ENCODE data around the gene ADORA2A.

Gene ADORA2A

DNA sequence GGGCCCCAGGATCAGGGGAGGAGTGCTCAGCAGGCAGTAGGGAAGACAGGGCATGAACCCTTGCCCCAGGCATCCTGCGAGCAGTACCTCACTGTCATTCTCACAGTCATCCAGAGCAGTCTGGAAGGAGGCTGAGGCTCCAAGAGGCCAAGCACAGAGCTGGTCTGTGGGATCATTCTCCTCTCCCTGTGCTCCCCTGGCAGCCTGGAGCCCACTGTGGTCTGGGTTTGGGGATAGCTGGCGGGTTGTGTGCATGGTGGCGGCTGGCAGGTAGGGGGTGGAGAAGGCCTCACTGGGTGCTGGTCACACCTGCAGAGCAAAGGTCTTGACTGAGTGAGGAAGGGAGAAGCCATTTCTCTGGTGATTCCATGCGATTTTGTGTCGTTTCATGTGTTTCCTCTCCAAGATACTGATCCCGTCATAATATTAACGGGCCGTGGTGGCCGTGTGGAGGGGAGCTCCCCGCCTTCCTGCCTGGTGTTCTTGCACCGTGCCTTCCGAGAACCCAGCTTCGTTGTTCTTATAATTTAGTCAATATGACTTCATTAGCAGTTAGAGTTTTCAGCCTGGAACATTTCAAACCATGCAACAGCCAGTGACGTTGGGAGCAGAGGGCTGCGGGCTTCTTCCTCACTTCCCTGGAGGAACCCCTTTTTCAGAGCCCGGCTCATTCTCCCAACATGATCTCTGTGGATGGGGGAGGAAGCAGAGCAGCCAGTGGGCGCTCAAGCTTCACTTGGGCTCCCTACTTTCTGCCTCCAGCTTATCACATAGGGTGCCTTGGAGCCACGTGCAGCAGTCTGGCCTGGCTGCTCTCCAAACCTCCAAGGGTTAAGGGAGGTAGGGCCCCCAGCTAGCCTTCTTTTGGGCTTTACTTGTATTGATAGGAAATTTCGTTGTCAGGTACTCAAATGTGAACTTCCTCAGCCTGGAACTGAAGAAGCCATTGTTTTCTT lies 20.8 kb upstream of the ADORA2A start:
- Histone ChIP-seq H3K9me3 (ENCODE audit: low read depth, low read length) (no peaks in the 10 kb centered on the region), H3K27ac (no peak overlapping the region), H3K4me3 (no peak overlapping the region), H3K36me3 (ENCODE audit: insufficient read depth, low read length) (peaks cover 15% of the 10 kb centered on the region; the same call in 1 of the 2 replicates), H3K9ac (ENCODE audit: insufficient read length) (no peak overlapping the region)
- no peak for TF ChIP-seq POLR2AphosphoS5 (IDR thresholded peaks at IDR 0.05; ENCODE audit: borderline replicate concordance, low read depth, low read length)
- no peak for TF ChIP-seq FOXP2 (optimal IDR thresholded peaks at IDR 0.05; ENCODE audit: control extremely low read depth, extremely low read length, insufficient read depth)
- no peak for TF ChIP-seq EZH2 (IDR thresholded peaks at IDR 0.05)
- DNase-seq (ENCODE audit: low read depth, low spot score) = no peak

DNA sequence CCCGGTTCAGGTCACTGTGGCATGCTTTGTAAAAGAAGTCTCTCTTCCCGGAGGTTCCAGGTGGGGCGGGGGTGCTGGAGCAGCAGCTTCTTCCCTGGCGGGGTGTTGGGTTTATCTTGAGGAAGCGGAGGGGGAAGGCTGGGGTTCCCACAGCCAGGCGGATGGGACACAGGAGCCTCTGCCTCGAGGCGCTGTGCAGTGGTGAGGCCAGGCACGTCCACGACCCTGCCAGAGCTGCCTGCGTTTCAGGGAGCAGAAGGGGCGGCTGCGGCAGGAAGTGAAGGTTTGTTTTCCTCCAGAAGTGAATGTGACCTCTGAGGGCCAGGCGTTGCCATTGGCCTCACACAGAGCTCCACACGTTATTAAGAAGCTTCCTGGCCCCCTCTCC lies 20.1 kb upstream of the ADORA2A start:
- H3K9me3 ChIP-seq (ENCODE audit: low read depth, low read length) = no peaks in the 10 kb centered on the region
- no peak overlapping the region for H3K4me3 ChIP-seq
- no peak for DNase-seq (ENCODE audit: low read depth, low spot score)
- no peak overlapping the region for H3K9ac ChIP-seq (ENCODE audit: insufficient read length)
- peaks cover 15% of the 10 kb centered on the region; the same call in 1 of the 2 replicates for H3K36me3 ChIP-seq (ENCODE audit: insufficient read depth, low read length)
- H3K27ac ChIP-seq = no peak overlapping the region
- no peak for TF ChIP-seq EZH2 (IDR thresholded peaks at IDR 0.05)
- no peak for TF ChIP-seq FOXP2 (optimal IDR thresholded peaks at IDR 0.05; ENCODE audit: control extremely low read depth, extremely low read length, insufficient read depth)
- TF ChIP-seq POLR2AphosphoS5 (IDR thresholded peaks at IDR 0.05; ENCODE audit: borderline replicate concordance, low read depth, low read length) = no peak

DNA sequence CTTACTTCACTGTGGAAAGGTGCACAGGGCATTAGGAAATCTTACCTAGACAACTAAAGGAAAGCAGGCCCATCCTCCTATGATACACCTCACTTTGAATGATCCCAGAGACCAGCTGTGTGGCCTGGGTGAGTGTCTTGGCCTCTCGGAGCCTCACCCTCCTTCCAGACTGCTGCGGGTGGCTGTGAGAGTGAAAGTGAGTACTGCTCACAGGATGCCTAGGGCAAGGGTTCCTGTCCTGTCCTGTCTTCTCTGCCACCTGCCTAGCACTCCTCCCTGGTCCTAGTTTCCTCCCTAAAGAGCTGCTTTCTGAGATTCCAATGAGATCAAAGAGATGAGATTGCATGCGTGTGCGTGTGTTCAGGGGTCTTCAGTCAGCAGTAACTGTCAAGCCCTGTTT lies 19.5 kb upstream of the ADORA2A start:
- Histone ChIP-seq H3K9me3 (ENCODE audit: low read depth, low read length) (no peaks in the 10 kb centered on the region), H3K4me3 (no peak overlapping the region), H3K36me3 (ENCODE audit: insufficient read depth, low read length) (peaks cover 15% of the 10 kb centered on the region; the same call in 1 of the 2 replicates), H3K9ac (ENCODE audit: insufficient read length) (no peak overlapping the region), H3K27ac (no peak overlapping the region)
- DNase-seq (ENCODE audit: low read depth, low spot score) = no peak
- TF ChIP-seq EZH2 (IDR thresholded peaks at IDR 0.05) (no peak), FOXP2 (optimal IDR thresholded peaks at IDR 0.05; ENCODE audit: control extremely low read depth, extremely low read length, insufficient read depth) (no peak), POLR2AphosphoS5 (IDR thresholded peaks at IDR 0.05; ENCODE audit: borderline replicate concordance, low read depth, low read length) (no peak)

DNA sequence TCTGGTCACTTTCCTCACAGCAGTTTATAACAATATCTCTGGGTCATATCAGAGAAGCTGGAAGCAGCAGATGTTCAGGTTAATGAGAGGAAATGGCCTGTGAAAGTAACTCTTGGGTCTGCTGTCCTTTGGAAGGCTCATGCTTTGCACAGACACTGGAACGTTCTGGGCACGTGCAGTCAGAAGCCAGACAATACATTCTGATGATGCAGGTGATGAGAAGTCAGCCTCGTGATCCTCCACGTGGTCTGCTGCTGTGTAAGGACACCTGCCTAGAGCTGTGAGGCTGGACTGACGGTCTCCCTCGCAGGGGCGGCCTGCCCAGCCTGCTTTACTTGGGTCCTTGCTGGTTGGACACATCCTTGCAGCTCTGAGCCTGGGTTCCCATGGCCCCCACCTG lies 18.8 kb upstream of the ADORA2A start:
- Histone ChIP-seq H3K9me3 (ENCODE audit: low read depth, low read length) (no peaks in the 10 kb centered on the region), H3K27ac (no peak overlapping the region), H3K9ac (ENCODE audit: insufficient read length) (no peak overlapping the region), H3K36me3 (ENCODE audit: insufficient read depth, low read length) (peaks cover 15% of the 10 kb centered on the region; the same call in 1 of the 2 replicates), H3K4me3 (no peak overlapping the region)
- TF ChIP-seq EZH2 (IDR thresholded peaks at IDR 0.05) (no peak), FOXP2 (optimal IDR thresholded peaks at IDR 0.05; ENCODE audit: control extremely low read depth, extremely low read length, insufficient read depth) (no peak), POLR2AphosphoS5 (IDR thresholded peaks at IDR 0.05; ENCODE audit: borderline replicate concordance, low read depth, low read length) (no peak)
- DNase-seq (ENCODE audit: low read depth, low spot score) = no peak

DNA sequence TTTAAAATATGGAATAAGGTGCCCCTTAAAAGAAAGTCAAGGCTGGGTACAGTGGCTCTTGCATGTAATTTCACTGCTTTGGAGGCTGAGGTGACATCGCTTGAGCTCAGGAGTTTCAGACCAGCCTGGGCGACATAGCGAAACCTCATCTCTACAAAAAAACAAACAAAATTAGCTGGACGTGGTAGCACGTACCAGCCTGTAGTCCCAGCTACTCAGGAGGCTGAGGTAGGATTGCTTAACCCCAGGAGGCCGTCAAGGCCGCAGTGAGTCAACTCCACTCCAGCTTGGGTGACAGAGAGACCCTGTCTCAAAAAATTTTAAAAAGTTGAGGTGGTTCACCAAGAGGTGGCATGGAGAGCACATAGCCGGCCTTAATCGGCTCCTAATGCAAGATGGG lies 17.7 kb upstream of the ADORA2A start:
- H3K27ac ChIP-seq = no peak overlapping the region
- no peak for TF ChIP-seq POLR2AphosphoS5 (IDR thresholded peaks at IDR 0.05; ENCODE audit: borderline replicate concordance, low read depth, low read length)
- TF ChIP-seq FOXP2 (optimal IDR thresholded peaks at IDR 0.05; ENCODE audit: control extremely low read depth, extremely low read length, insufficient read depth) = no peak
- TF ChIP-seq EZH2 (IDR thresholded peaks at IDR 0.05) = no peak
- no peaks in the 10 kb centered on the region for H3K9me3 ChIP-seq (ENCODE audit: low read depth, low read length)
- no peak overlapping the region for H3K4me3 ChIP-seq
- no peak overlapping the region for H3K9ac ChIP-seq (ENCODE audit: insufficient read length)
- peaks cover 12% of the 10 kb centered on the region; the same call in 1 of the 2 replicates for H3K36me3 ChIP-seq (ENCODE audit: insufficient read depth, low read length)
- no peak for DNase-seq (ENCODE audit: low read depth, low spot score)

DNA sequence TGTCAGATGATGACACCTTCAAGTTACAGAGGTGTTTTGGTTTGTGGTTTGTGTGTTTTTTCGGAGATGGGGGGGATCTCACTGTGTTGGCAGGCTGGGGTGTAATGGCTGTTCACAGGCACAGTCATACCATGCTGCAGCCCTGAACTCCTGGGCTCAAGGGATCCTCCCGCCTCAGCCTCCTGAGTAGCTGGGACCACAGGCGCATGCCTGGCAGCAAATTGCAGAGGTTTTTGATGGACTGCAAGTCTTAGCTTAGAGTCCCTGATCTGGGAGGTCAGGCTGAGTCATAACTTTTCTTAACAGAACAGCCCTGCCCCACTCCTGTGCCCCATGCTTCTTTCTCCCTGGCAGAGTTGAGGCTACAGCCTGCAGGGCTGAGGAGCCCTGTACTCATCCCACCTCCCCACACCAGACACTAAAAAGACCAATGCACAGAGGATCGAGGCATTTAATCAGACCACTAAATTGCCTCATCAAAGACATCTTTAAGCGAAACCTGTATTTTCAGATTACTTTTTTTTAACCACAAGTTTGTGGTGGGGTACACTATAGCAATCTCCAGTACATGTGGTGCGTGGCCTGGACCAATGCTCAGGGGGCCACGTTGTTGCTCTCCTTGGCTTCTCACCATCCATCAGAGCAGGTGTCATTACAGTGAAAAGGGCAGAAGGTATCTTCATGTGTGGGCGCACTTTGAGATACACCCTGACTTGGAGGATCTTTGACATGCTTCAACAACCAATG lies 17.1 kb upstream of the ADORA2A start:
- H3K36me3 ChIP-seq (ENCODE audit: insufficient read depth, low read length) = peaks cover 12% of the 10 kb centered on the region; the same call in 1 of the 2 replicates
- H3K4me3 ChIP-seq = no peak overlapping the region
- H3K9me3 ChIP-seq (ENCODE audit: low read depth, low read length) = no peaks in the 10 kb centered on the region
- TF ChIP-seq FOXP2 (optimal IDR thresholded peaks at IDR 0.05; ENCODE audit: control extremely low read depth, extremely low read length, insufficient read depth) = no peak
- no peak for TF ChIP-seq EZH2 (IDR thresholded peaks at IDR 0.05)
- TF ChIP-seq POLR2AphosphoS5 (IDR thresholded peaks at IDR 0.05; ENCODE audit: borderline replicate concordance, low read depth, low read length) = no peak
- H3K9ac ChIP-seq (ENCODE audit: insufficient read length) = no peak overlapping the region
- no peak overlapping the region for H3K27ac ChIP-seq
- DNase-seq (ENCODE audit: low read depth, low spot score) = no peak

DNA sequence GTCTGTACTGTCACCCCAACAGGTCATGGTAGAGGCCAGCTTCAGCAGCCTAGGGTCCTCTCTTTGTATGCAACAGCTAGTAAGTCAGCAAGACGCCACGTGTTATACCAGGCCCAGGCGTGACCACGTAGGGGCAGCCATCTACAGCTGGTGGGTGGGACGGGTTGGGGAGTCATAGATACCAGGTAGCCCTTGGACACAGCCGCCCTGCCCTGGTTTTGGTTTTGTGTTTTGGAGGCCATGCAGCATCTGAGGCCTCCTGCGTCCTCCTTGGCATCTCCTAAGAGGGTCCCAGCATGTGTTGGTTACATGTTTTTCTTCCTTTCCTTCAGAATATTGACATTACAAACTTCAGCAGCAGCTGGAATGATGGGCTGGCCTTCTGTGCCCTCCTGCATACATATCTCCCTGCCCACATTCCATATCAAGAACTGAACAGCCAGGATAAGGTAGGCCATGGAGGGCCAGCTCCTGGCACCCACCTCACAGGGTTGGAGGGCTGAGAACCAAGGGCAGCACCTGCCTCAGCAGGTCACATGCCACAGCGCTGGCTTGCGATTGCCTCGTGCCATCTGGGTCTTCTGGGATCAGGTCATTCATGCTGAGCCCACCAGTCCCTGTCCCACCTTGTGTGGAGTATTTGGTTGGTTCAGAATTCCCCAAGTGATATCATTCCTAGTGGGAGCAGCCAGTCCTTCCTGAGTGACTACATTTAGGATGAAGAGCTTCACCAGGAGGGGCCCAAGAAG lies 16.0 kb upstream of the ADORA2A start:
- Histone ChIP-seq H3K9me3 (ENCODE audit: low read depth, low read length) (no peaks in the 10 kb centered on the region), H3K9ac (ENCODE audit: insufficient read length) (no peak overlapping the region), H3K27ac (no peak overlapping the region), H3K36me3 (ENCODE audit: insufficient read depth, low read length) (peaks cover 15% of the 10 kb centered on the region; the same call in 1 of the 2 replicates), H3K4me3 (no peak overlapping the region)
- DNase-seq (ENCODE audit: low read depth, low spot score) = no peak
- TF ChIP-seq POLR2AphosphoS5 (IDR thresholded peaks at IDR 0.05; ENCODE audit: borderline replicate concordance, low read depth, low read length) (no peak), FOXP2 (optimal IDR thresholded peaks at IDR 0.05; ENCODE audit: control extremely low read depth, extremely low read length, insufficient read depth) (no peak), EZH2 (IDR thresholded peaks at IDR 0.05) (no peak)
